PC-3 (cell line): ENCODE data around the gene ALCAM.

Experiments
- CTCF ChIP-seq: fragments of 300-600 bp; sonication (generic); conservative IDR thresholded peaks from 2 replicates; pipeline ENCODE4 v1.5.1; 2017; ENCODE audit warnings: antibody characterized with exemption, low read depth, mild to moderate bottlenecking, low read length
- EZH2 ChIP-seq: fragments of 300-600 bp; sonication (generic); IDR thresholded peaks from one replicate; pipeline ENCODE4 v1.6.1; 2017; ENCODE audit warnings: antibody characterized with exemption, mild to moderate bottlenecking, low read length; ENCODE audit not compliant: unreplicated experiment
- EZH2phosphoT487 ChIP-seq: fragments of 300-600 bp; sonication (generic); IDR thresholded peaks from 2 replicates; pipeline ENCODE4 v1.6.1; 2018; ENCODE audit warnings: mild to moderate bottlenecking, antibody characterized with exemption, low read length, borderline replicate concordance

- TF ChIP-seq CTCF (no peak), EZH2 (no peak), EZH2phosphoT487 (no peak)
These were observed 901 bp downstream of the ALCAM start for GRCh38 chr3:105367406-105368213.
